ENCODE data around the gene RPS13.
"Not testable (repeated sequence)": the region's sequence is repeated elsewhere in the genome, so short reads cannot be mapped to it uniquely, and the experiment has no call there.

The RPS13 gene

GRCh38 chr11:17107745-17108144, 30.3 kb upstream of the RPS13 start:
- H3K36me3 ChIP-seq (ENCODE audit: control insufficient read depth in 2 of 2, insufficient read depth in 1 of 2, low read length in 2 of 2) = peaks cover 20 to 67% of the 10 kb centered on the region in 2 experiments; a peak in 2 of 3 replicates
- 0 out of 2 replicates have a peak, but pooled peaks have one; percentile 21 for TF ChIP-seq CTCF (tag by site-specific recombination; IDR thresholded peaks at IDR 0.05)
- CTCF ChIA-PET = interaction anchor here (0.7 to 2.3 kb wide), 11 partner anchors 10 to 323 kb away, joined by 3 to 15 read pairs (median 3); no protein-coding TSS in a partner anchor
- H3K4me1 ChIP-seq (ENCODE audit: control insufficient read depth, insufficient read depth, low read length); H3K4me3 ChIP-seq (ENCODE audit: low read depth, low read length); H3K9me3 ChIP-seq (ENCODE audit: control insufficient read depth, insufficient read depth, low read depth, low read length); H3K27ac ChIP-seq (ENCODE audit: extremely low read depth, low read depth, low read length): not testable (repeated sequence)
- POLR2A ChIA-PET = interaction anchor here (1.6 kb wide), 1 partner anchor 14 kb away, joined by 4 read pairs; no protein-coding TSS in a partner anchor

- H3K9me3 ChIP-seq (ENCODE audit: control insufficient read depth, insufficient read depth, low read depth, low read length); CTCF ChIA-PET; H3K4me3 ChIP-seq (ENCODE audit: low read depth, low read length); H3K27ac ChIP-seq (ENCODE audit: extremely low read depth, low read depth, low read length); H3K4me1 ChIP-seq (ENCODE audit: control insufficient read depth, insufficient read depth, low read length); POLR2A ChIA-PET: not testable (repeated sequence)
- TF ChIP-seq EGR2 (tag by site-specific recombination; IDR thresholded peaks at IDR 0.05; ENCODE audit: low read depth) (peak; percentile 62), ZFHX2 (tag by site-specific recombination; conservative IDR thresholded peaks at IDR 0.05) (0 out of 2 replicates have a peak, but pooled peaks have one; percentile 23)
- peaks cover 14 to 70% of the 10 kb centered on the region in 2 experiments; a peak in 2 of 3 replicates for H3K36me3 ChIP-seq (ENCODE audit: control insufficient read depth in 2 of 2, insufficient read depth in 1 of 2, low read length in 2 of 2)
These were observed 28.1 kb upstream of the RPS13 start for GRCh38 chr11:17105404-17106040.

- TF ChIP-seq HIC1 (tag by site-specific recombination; IDR thresholded peaks at IDR 0.05) (no peak), ZNF16 (tag by site-specific recombination; IDR thresholded peaks at IDR 0.05; ENCODE audit: low read depth) (no peak)
- Histone ChIP-seq H3K27ac (ENCODE audit: extremely low read depth, low read depth, low read length) (no peak overlapping the region), H3K4me1 (ENCODE audit: control insufficient read depth, insufficient read depth, low read length) (no peaks in the 10 kb centered on the region), H3K36me3 (ENCODE audit: control insufficient read depth in 2 of 2, insufficient read depth in 1 of 2, low read length in 2 of 2) (peaks cover 5 to 67% of the 10 kb centered on the region in 2 experiments; a peak in 2 of 3 replicates), H3K9me3 (ENCODE audit: control insufficient read depth, insufficient read depth, low read depth, low read length) (no peaks in the 10 kb centered on the region), H3K4me3 (ENCODE audit: low read depth, low read length) (no peak overlapping the region)
- ChIA-PET POLR2A (interaction anchor here (0.6 kb wide), 1 partner anchor 9 kb away, joined by 4 read pairs; no protein-coding TSS in a partner anchor), CTCF (interaction anchor here (0.5 to 0.7 kb wide), 2 partner anchors 75 to 1438 kb away, joined by 3 read pairs; no protein-coding TSS in a partner anchor)
These were observed 25.0 kb upstream of the RPS13 start for GRCh38 chr11:17102462-17102861.

GRCh38 chr11:17098658-17099057, 21.2 kb upstream of the RPS13 start:
- Histone ChIP-seq H3K4me1 (ENCODE audit: control insufficient read depth, insufficient read depth, low read length) (no peaks in the 10 kb centered on the region), H3K27ac (ENCODE audit: extremely low read depth, low read depth, low read length) (no peak overlapping the region), H3K36me3 (ENCODE audit: control insufficient read depth in 2 of 2, insufficient read depth in 1 of 2, low read length in 2 of 2) (peaks cover 13 to 71% of the 10 kb centered on the region in 2 experiments), H3K4me3 (ENCODE audit: low read depth, low read length) (no peak overlapping the region), H3K9me3 (ENCODE audit: control insufficient read depth, insufficient read depth, low read depth, low read length) (no peaks in the 10 kb centered on the region)
- POLR2A ChIA-PET = no interaction called here
- CTCF ChIA-PET = no interaction called here
- no peak for TF ChIP-seq ZNF473 (tag by site-specific recombination; IDR thresholded peaks at IDR 0.05)
- no peak for TF ChIP-seq ZNF394 (tag by site-specific recombination; IDR thresholded peaks at IDR 0.05; ENCODE audit: borderline replicate concordance)
- TF ChIP-seq ZSCAN5A (tag by site-specific recombination; IDR thresholded peaks at IDR 0.05) = no peak
- no peak for TF ChIP-seq PRDM2 (tag by site-specific recombination; IDR thresholded peaks at IDR 0.05; ENCODE audit: borderline replicate concordance)
- TF ChIP-seq ZBTB21 (tag by site-specific recombination; IDR thresholded peaks at IDR 0.05) = no peak
- TF ChIP-seq ZNF768 (tag by site-specific recombination; IDR thresholded peaks at IDR 0.05) = no peak
- no peak for TF ChIP-seq ZBTB44 (tag by site-specific recombination; IDR thresholded peaks at IDR 0.05)
